Spinal cord (tissue), 10 donors: ENCODE measurements around the gene TSPAN15. TPM values are rescaled to one million over a fixed set of nuclear protein-coding genes. Genes with fewer than 3 reads are reported as not detected.
"Not testable (repeated sequence)": the region's sequence is repeated elsewhere in the genome, so short reads cannot be mapped to it uniquely, and the experiment has no call there.

ENCODE experiments used
- DNase-seq, 6 donors: peaks; one replicate each; pipeline versions ENCODE4 v3.0.0 to v3.0.0-alpha.2; 2013 to 2015; ENCODE audit warnings: low spot score in 6 of 6, low read depth in 4 of 6
- H3K27ac ChIP-seq: one replicate; pipeline ENCODE4 v1.5.1; 2013; ENCODE audit warnings: low read depth, low read length, control low read depth
- H3K27me3 ChIP-seq: one replicate; pipeline ENCODE4 v1.6.1; 2013; ENCODE audit warnings: low read length; ENCODE audit not compliant: control insufficient read depth, insufficient read depth
- H3K36me3 ChIP-seq: one replicate; pipeline ENCODE4 v1.6.1; 2013; ENCODE audit warnings: low read length; ENCODE audit not compliant: control insufficient read depth, insufficient read depth
- H3K4me1 ChIP-seq: one replicate; pipeline ENCODE4 v1.6.1; 2013; ENCODE audit warnings: low read length; ENCODE audit not compliant: control insufficient read depth, insufficient read depth
- H3K4me3 ChIP-seq: one replicate; pipeline ENCODE4 v1.5.1; 2013; ENCODE audit warnings: low read depth, low read length, control low read depth
- H3K9me3 ChIP-seq: one replicate; pipeline ENCODE4 v1.6.1; 2013; ENCODE audit warnings: low read length; ENCODE audit not compliant: control insufficient read depth, insufficient read depth
- WGBS: methylation state at CpG from one replicate; pipeline ENCODE4 v1.1.5; 2013; ENCODE audit warnings: missing lambda C conversion rate; ENCODE audit not compliant: insufficient coverage; 5-methylcytosine and 5-hydroxymethylcytosine counted together
- polyA plus RNA-seq, 2 donors: library from polyadenylated mRNA; unstranded; fragments of 120-200 nt; gene quantifications; one replicate each; pipeline ENCODE4 v1.2.1, GENCODE V29; 2013; ENCODE audit not compliant: insufficient read length in 2 of 2
- total RNA-seq, 2 donors: library from RNA; depleted of rRNA in 1 of 2; stranded (reverse); fragments of 120-200 nt in 1 of 2; fragments of >200 nt in 1 of 2; gene quantifications; one replicate each; pipeline versions ENCODE4 v1.2.3 to v1.2.4, GENCODE V29; 2013 to 2014
- donor health status: healthy.

The TSPAN15 gene
- total and polyA plus RNA-seq, 4 donors, result 23.0 to 42.7 (median 26.5) TPM

DNA sequence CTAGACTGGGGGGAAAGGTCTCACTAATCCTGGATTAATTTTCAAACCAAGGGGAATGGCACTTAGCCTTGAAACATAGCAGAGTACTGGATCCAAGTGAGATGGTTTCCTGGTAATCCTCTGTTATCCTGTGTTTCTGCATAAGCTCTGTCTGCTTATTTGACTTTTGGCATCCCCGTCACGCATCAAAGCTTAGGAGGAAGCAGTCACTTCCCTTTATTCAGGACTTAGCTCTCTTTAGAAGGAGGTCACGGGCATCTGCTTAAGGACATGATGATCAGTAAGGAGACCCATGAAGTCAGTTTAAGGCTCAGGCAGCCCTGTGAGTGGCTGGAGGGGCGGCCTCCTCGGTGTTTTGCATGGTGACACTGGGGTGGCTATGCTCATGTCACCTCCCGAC, 30.0 kb downstream of the TSPAN15 start:
- WGBS, result 100% methylated on average over 3 of the region's 6 CpGs
- Histone ChIP-seq H3K27ac (peak overlapping the region; percentile 17), H3K36me3 (no peaks in the 10 kb centered on the region), H3K4me1 (peaks cover 36% of the 10 kb centered on the region), H3K4me3 (no peak overlapping the region), H3K9me3 (no peaks in the 10 kb centered on the region), H3K27me3 (no peaks in the 10 kb centered on the region)
- DNase-seq, result no peak

GRCh38 chr10:69481811-69482524, 30.7 kb downstream of the TSPAN15 start:
- 97% methylated on average over 3 of the region's 4 CpGs for WGBS
- Histone ChIP-seq H3K27ac (peak overlapping the region; percentile 17), H3K27me3 (no peaks in the 10 kb centered on the region), H3K4me3 (no peak overlapping the region), H3K9me3 (no peaks in the 10 kb centered on the region), H3K4me1 (peaks cover 43% of the 10 kb centered on the region), H3K36me3 (no peaks in the 10 kb centered on the region)
- DNase-seq, result no peak

- Histone ChIP-seq H3K27me3 (no peaks in the 10 kb centered on the region), H3K4me1 (peaks cover 33% of the 10 kb centered on the region), H3K36me3 (no peaks in the 10 kb centered on the region), H3K4me3 (no peak overlapping the region), H3K27ac (no peak overlapping the region), H3K9me3 (no peaks in the 10 kb centered on the region)
- 90% methylated on average over 4 of the region's 5 CpGs for WGBS
- no peak for DNase-seq
These were observed 32.7 kb downstream of the TSPAN15 start for GRCh38 chr10:69483963-69484362.

DNA sequence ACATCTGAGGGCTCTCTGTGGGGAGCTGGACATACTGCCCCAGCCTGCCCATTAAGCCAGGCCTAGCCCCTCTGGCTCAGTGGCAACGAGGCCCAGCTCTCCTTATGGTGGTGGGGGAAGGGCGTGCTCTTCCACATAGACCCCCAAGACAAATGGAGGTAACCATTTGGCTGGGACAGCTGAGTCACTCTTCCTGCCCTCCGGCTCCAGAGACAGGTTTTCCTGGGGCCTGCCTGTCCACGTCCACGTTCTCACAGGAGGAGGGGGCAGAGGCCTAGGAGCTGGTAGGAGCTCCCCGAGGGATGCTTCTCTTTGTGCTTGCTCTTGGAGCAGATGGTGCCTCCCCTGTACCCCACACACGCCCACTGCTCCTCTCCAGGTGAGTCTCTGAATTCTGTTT, 33.5 kb downstream of the TSPAN15 start:
- H3K27ac ChIP-seq, result no peak overlapping the region
- WGBS, result 74% methylated on average over 5 of the region's 7 CpGs
- no peaks in the 10 kb centered on the region for H3K9me3 ChIP-seq
- H3K4me1 ChIP-seq, result peaks cover 25% of the 10 kb centered on the region
- no peak overlapping the region for H3K4me3 ChIP-seq
- H3K36me3 ChIP-seq, result no peaks in the 10 kb centered on the region
- DNase-seq, result no peak
- H3K27me3 ChIP-seq, result no peaks in the 10 kb centered on the region

DNA sequence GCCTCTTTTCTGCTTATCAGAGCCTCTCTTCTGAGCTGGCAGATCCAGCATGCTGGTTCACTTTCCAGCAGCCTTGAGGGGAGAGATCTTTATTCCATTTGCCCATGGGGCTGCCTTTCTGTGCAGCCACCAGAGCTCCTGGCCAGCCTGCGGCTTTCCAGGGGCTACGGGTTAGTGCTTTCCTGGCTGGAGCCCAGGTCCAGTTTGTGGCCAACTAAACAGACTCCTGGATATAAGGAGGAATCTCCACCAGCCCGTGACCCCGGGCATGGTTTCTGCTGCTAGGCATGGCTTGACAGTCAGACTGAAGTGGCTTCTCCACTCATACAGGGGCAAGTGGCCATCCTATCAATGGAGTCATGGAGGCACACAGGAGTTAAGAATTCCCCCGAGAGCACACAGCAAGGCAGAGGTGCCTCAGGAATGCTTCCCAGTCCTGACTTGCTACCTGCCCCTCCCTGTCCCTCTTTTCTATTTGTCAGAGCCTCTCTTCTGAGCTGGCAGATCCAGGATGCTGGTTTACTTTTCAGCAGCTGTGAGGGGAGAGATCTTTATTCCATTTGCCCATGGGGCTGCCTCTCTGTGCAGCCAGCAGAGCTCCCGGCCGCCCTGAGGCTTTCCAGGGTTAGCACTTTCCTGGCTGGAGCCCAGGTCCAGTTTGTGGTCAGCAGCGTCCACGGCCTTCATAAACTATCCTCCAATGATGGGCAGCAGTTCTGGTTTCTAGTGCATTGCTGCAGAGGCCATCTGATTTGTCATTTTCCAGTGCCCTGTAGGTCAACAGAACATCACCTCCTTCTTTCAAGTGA, 35.9 kb downstream of the TSPAN15 start:
- no peaks in the 10 kb centered on the region for H3K36me3 ChIP-seq
- no peaks in the 10 kb centered on the region for H3K9me3 ChIP-seq
- peaks cover 28% of the 10 kb centered on the region for H3K4me1 ChIP-seq
- H3K4me3 ChIP-seq, result no peak overlapping the region
- no peak overlapping the region for H3K27ac ChIP-seq
- DNase-seq, result no peak
- 72% methylated on average over 8 of the region's 9 CpGs for WGBS
- no peaks in the 10 kb centered on the region for H3K27me3 ChIP-seq

DNA sequence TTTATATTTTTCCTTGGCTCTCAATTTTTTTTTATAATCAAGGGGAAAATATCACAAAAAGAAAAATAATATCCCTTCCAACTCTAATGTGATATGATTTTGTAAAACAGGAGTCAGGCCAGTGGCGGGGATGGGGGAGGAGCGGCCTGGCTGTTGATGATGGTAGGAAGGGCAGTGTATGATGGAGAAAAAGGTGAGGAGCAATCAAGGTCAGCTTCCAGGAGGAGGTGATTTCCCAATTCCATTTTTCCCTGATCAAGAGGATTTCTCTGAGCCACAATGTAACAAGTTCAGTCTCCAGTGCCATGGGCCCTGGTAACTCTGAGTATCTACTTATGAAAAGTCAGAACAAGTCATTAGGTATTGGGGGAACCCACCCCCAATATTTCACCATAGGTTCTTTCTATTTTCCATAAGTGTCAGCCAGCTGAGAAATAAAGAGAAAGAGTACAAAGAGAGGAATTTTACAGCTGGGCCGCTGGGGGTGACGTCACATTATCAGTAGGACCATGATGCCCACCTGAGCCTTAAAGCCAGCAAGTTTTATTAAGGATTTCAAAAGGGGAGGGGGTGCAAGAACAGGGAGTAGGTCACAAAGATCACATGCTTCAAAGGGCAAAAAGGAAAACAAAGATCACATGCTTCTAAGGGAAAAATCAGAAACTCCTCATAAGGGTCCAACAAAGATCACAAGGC, 37.0 kb downstream of the TSPAN15 start:
- H3K27me3 ChIP-seq, H3K4me3 ChIP-seq, H3K27ac ChIP-seq, H3K9me3 ChIP-seq, DNase-seq, H3K36me3 ChIP-seq: not testable (repeated sequence)
- peaks cover 40% of the 10 kb centered on the region for H3K4me1 ChIP-seq
- WGBS, result 100% methylated on average over 2 of the region's 4 CpGs

DNA sequence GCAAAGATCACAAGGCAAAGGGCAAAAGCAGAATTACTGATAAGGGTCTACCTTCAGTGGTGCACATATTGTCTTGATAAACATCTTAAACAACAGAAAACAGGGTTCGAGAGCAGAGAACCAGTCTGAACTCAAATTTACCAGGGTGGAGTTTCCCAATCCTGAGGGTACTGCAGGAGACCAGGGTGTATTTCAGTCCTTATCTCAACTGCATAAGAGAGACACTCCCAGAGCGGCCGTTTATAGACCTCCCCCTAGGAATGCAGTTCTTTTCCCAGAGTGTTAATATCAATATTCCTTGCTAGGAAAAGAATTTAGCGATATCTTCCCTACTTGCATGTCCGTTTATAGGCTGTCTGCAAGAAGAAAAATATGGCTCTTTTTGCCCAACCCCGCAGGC, 37.6 kb downstream of the TSPAN15 start:
- not testable (repeated sequence) for H3K27me3 ChIP-seq, H3K36me3 ChIP-seq, H3K4me3 ChIP-seq, H3K27ac ChIP-seq, DNase-seq, H3K9me3 ChIP-seq
- whole genome bisulfite sequencing, result 94% methylated on average over 2 of the region's 6 CpGs
- peaks cover 44% of the 10 kb centered on the region for H3K4me1 ChIP-seq

- no peak overlapping the region for H3K4me3 ChIP-seq
- no peak overlapping the region for H3K27ac ChIP-seq
- no peaks in the 10 kb centered on the region for H3K9me3 ChIP-seq
- no peaks in the 10 kb centered on the region for H3K36me3 ChIP-seq
- peaks cover 51% of the 10 kb centered on the region for H3K4me1 ChIP-seq
- 97% methylated on average over 7 of the region's 9 CpGs for WGBS
- DNase-seq, result no peak
- H3K27me3 ChIP-seq, result no peaks in the 10 kb centered on the region
These were observed 38.3 kb downstream of the TSPAN15 start for GRCh38 chr10:69489506-69490090.

DNA sequence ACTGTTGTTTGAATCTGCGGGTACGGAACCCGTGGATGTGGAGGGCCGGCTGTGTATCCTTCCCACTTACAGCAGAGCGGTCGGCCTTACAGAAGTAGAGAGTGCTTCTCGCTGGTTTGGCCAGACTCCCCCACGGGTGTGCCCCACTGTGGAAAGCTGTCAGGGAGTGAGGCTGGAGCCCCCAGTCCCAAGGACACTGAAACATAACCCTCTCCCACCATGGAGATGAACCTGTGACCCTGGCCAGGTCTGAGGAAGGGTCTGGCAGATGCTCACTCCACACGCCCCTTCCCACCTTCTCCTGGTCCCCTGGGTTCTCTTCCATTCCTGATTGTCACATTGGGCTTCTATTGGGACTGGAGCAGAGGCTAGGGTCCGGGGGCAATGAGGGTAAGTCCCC, 39.6 kb downstream of the TSPAN15 start:
- Histone ChIP-seq H3K36me3 (no peaks in the 10 kb centered on the region), H3K27ac (no peak overlapping the region), H3K4me3 (no peak overlapping the region), H3K4me1 (peaks cover 64% of the 10 kb centered on the region), H3K9me3 (no peaks in the 10 kb centered on the region), H3K27me3 (no peaks in the 10 kb centered on the region)
- no CpG with 5 or more reads among the region's 10 CpGs for WGBS
- no peak for DNase-seq
